ENCODE measurements around the gene BHLHA9. TPM values are rescaled to one million over a fixed set of nuclear protein-coding genes. Genes with fewer than 3 reads are reported as not detected.

The BHLHA9 gene
- not detected for total RNA-seq

GRCh38 chr17:1270210-1271029 lies at the start of gene BHLHA9:
BHLHA9 (plus strand) TSS chr17:1270444; CDS start chr17:1270564, 120 bp downstream.

Other genes with a start within 250 kb of the BHLHA9 start
- 44.8 TPM for gene ABR, start 90.5 kb upstream of the BHLHA9 start, total RNA-seq
- 1.2 TPM for gene TRARG1, start 9.2 kb downstream of the BHLHA9 start, total RNA-seq
- gene YWHAE, start 129.8 kb downstream of the BHLHA9 start, total RNA-seq, result 333 TPM
- 59.0 TPM for gene CRK, start 185.8 kb downstream of the BHLHA9 start, total RNA-seq
- gene MYO1C, start 222.2 kb downstream of the BHLHA9 start, total RNA-seq, result 90.9 TPM
- gene INPP5K, start 246.2 kb downstream of the BHLHA9 start, total RNA-seq, result 61.9 TPM